NOMO-1 treated with dmso at 0.1 percent for 144 hours (cell line): ENCODE measurements around the gene MYADM.
"Not testable (repeated sequence)": the region's sequence is repeated elsewhere in the genome, so short reads cannot be mapped to it uniquely, and the experiment has no call there.

Source experiments
- DNase-seq: peaks from one replicate; lab custom pipeline; 2025; ENCODE audit not compliant: unreplicated experiment; lab: John Stamatoyannopoulos, UW

The MYADM gene, protein sequence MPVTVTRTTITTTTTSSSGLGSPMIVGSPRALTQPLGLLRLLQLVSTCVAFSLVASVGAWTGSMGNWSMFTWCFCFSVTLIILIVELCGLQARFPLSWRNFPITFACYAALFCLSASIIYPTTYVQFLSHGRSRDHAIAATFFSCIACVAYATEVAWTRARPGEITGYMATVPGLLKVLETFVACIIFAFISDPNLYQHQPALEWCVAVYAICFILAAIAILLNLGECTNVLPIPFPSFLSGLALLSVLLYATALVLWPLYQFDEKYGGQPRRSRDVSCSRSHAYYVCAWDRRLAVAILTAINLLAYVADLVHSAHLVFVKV

DNA sequence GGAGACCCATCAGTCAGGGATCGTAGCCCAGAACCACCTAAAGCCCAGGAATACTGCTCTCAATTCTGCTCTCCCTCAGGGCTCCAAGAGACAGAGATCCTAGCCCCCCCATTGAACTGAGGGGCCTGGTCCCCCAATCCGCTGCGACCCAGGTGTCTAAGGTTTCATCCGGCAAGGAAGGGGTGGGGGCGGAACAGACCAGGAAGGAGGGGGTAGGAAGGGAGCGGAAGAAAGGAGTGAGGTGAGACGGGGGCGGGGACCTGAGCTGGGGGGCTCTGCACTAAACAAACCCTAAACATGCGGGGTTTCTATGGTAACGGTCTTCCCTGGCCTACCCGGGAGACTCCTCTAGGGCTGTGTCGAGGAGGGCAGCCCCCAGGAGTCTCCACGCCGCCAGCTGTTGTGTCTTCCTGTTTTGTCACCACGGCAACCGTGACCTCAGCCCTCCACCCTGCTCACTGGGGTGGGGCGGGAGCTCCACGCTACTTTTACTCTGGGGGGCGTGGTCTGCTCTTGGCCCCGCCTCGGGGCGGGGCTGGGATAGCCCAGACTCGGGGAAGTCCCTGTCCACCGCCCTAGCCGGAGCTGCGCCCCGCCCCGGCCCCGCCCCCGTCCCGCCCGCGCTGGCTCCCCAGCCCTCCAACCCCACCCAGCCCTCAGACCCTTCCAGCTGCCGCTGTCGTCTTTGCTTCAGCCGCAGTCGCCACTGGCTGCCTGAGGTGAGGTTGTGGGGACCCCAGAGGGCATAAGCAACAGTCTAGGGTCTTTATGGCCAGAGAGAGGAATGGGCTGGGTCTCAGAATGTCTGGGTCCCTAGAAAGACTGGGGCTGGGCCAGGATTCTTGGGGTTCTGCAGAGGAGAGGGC, at the start of gene MYADM:
MYADM (plus strand) TSS at position 659 of the 866 bp plus-strand sequence. CDS start 5,647 bp downstream, outside the sequence.
- peak; percentile 93 for DNase-seq

DNA sequence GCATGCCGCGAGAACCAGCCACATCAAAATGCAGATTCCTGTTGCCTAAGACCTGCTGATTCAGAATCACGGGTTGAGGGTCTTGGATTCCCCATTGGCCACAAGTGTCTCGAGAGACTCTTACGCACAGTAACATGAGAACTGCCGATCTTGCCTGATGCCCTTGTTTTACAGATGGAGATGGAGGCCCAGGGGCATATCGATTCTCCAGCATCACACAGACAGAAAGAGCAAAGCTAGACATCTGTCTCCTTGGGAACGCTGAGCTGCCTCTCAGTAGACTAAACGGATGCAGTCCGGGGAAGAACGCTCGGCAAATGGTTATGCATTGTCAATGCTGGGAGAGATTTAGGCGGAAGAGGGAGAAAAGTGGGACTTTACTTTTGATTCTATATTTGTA, 48.9 kb upstream of the MYADM start:
- no peak for DNase-seq

DNA sequence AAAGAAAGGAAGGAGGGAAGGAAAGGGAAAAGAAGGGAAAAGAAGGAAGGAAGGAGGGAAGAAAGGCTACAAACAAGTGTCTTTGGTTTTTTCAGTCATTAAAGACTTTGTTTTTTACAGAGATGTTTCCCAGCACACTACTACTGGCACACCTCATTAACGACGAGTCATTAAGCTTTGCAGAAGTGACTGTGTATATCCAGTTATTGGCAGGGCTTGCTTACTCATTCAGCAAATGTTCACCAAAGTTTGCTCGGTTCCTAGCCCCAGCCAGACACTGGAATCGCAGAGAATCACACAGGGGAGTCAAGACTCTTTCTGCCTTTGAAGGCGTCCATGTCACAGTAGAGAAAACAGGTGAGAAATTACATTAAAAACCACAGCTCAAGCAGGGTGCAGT, 47.8 kb upstream of the MYADM start:
- no peak for DNase-seq

DNA sequence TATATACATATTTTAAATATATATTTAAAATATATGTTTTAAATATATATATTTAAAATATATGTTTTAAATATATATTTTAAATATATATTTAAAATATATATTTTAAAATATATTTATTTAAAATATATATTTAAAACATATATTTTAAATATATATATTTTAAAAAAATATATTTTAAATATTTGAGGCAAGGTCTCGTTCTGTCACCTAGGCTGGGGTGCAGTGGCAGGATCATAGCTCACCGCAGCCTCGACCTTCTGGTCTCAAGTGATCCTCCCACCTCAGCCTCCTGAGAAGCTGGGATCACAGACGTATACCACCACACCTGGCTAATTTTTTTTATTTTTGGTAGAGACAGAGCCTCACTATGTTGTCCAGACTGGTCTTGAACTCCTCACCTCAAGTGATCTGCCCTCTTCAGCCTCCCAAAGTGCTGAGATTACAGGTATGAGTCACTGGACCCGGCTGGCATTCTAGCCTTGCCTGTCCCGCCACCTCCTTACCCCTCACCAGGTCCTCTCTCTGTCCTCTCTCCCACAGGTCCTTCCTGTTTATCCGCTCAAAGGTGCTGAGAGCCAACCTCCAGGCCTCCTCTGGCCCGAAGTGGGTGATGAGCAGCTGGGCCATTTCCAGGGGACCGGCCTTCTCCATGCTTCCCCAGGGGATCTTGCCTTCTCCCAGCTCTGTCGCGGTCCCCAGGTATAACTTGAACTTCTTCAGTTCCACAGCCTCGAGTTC, 44.1 kb upstream of the MYADM start:
- peak; percentile 35 for DNase-seq

DNA sequence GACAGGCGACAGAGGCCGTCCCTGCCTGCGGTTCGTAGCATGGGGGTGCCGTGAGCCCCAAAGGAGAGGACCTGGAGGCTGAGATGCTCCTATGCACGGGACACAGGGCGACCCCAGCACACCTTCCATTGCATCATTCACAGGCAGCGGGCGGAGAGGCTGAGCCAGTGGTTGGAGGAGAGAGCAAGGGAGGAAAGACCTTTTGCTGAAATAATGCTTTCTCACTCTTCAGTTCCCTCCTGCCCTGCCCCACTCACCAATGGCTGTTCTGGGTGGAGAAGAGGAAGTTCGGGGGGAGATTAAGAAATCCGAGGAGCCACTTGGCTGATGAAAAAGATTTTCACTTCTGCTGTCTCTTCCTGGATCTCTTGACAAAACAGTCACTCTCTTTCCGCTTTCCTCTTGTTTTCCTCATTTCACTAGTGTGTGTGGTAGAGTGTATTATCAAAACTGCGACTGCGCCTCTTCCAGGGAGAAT, 43.5 kb upstream of the MYADM start, which contains the start of gene NLRP12:
NLRP12 (minus strand) TSS at position 181 of the 478 bp plus-strand sequence; CDS start at position 41, 140 bp downstream.
- peak; percentile 94 for DNase-seq

DNA sequence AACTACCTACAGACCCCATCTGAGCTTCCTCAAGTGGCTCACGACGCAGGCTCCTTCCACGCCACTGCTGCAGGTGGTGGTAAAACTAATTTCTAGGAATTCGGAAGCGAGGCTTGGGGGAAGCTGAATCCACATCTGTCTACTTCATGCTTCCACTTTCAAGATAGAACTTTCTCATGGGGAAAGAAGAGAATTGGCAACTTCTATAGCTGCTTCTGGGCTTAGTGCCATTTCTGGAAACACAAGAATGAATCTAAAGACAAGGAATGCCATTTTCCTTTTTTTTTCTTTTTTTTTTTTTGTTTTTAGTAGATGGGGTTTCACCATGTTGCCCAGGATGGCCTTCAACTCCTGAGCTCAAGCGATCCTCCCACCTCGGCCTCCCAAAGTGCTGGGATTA, 40.8 kb upstream of the MYADM start:
- no peak for DNase-seq

DNA sequence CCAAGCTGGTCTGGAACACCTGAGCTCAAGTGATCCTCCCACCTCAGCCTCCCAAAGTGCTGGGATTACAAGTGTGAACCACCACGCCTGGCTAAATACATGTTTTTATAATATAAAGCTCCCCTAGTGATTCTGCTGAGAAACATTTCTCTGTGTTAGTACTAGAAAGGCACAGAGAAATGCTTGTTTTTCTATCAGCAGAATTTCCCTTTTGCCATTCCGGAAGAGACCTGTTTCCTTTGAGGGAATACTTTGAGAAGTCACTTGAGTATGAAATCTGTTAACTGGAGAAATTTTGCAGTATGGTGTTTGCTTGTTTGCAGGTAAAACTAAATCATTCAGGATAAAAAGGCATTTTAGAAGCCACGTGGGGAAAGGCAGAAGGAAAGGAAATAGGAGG, 39.2 kb upstream of the MYADM start:
- no peak for DNase-seq

DNA sequence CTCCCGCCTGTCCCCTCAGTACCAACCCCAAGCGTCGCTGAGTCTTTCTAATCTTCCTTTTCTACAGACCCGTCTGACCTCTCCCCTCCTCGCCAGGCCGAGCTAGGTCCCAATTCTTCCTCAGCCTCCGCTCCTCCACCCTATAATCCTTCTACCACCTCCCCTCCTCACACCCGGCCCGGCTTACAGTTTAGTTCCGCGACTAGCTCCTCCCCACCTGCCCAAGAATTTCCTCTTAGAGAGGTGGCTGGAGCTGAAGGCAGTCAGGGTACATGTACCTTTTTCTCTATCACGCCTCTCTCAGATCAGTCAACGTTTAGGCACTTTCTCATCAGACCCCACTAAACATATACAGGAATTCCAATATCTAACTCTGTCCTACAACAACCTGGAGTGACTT, 34.8 kb upstream of the MYADM start:
- not testable (repeated sequence) for DNase-seq

DNA sequence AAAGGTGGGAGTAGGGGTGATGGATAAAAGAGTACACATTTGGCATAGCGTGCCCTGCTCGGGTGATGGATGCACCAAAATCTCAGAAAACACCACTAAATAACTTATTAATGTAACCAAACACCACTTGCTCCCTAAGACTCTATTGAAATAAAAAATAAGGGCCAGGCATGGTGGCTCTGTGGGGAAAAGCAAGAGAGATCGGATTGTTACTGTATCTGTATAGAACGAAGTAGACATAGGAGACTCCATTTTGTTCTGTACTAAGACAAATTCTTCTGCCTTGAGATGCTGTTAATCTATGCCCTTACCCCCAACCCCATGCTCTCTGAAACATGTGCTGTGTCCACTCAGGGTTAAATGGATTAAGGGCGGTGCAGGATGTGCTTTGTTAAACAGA, 29.2 kb upstream of the MYADM start:
- not testable (repeated sequence) for DNase-seq

DNA sequence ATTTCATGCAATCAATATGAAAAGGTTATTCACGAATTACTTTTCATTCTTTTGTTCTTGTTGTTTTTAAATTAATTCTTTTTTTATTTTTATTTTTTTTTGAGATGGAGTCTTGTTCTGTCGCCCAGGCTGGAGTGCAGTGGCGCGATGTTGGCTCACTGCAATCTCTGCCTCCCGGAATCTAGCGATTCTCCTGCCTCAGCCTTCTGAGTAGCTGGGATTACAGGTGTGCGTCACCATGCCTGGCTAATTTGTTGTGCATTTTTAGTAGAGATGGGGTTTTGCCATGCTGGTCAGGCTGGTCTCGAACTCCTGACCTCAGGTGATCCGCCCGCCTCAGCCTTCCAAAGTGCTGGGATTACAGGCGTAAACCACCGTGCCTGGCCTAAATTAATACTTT, 27.4 kb upstream of the MYADM start:
- not testable (repeated sequence) for DNase-seq

DNA sequence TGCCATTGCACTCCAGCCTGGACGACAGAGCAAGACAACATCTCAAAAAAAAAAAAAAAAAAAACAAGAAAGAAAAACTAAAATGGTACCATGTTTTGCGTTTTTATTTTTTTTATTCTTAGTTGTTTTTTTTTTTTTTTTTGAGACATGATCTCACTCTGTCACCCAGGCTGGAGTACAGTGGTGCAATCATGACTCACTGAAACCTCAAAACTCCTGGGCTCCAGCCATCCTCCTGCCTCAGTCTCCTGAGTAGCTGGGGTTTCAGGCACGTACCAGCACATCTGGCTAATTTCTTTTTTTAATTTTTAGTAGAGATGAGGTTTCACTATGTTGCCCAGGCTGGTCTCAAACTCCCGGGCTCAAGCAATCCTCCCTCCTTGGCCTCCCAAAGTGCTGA, 26.8 kb upstream of the MYADM start:
- peak; percentile 12 for DNase-seq

DNA sequence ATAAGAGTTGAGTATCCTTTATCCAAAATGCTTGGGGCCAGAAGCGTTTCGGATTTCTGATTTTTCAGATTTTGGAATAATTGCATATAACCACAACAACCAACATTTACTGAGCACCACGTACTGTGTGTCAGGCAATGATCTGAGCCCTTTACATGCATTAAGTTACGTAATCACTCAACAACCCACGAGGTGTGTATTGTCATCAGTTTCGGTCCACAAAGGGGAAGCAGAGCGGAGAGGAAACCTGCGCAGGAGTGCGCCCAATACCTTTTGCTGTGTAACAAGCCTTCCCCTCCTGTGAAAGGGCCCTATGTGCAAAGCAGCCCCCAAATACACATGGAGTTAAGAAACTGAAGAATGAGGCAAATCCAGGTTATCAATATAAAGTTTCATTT, 22.8 kb upstream of the MYADM start:
- peak; percentile 67 for DNase-seq

DNA sequence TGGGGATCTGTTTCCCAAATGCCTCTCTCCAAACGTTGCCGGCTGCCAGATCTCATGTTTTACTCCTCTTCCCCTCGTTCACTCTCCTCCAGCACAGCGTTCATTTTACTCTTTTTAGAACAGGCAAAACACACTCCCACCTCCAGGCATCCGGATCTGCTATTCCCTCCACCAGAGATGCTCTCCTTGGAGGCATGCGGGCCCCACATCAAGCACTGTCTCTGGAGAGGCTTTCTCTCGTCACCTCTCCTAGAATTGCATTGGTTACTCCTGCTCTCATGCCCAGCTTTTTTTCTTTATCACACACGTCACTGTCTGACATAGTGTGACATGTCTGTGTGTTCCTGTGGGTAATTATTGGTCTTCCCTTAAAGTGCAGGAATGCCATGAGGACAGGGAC, 20.1 kb upstream of the MYADM start:
- no peak for DNase-seq

DNA sequence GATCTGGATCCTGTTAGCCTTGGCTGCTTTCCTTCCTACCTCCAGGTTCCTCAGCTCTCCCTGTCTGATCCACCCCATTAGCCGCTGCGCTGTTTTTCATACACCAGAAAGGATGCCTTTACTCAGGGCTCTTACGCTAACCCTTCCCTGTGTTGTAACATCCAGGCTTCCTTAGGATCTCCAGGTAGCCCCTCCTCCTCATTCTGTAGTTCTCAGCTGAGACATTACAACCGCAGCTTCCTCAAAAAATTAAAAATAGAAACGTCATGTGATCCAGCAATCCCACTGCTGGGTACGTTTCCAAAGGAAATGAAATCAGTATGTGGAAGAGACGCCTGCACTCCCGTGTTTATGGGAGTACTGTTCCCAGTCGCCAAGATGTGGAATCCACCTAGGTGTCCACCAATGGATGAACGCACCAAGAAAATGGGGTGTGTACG, 18.4 kb upstream of the MYADM start:
- no peak for DNase-seq

DNA sequence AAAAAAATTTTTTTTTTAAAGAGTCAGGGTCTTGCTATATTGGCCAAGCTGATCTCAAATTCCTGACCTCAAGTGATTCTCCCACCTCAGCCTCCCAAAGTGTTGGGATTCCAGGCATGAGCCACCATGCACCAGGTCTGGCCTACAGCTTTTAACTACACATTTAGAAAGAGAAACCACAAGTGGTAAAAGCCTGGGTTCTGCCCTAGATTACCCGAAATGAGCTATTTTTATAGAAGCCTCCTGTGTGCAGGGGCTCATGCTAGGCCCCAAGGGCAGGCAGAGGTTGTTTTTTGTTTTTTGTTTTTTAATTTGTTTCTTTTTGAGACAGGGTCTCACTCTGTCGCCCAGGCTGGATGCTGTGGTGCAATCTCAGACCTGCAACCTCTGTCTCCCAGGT, 14.0 kb upstream of the MYADM start:
- DNase-seq, result no peak

DNA sequence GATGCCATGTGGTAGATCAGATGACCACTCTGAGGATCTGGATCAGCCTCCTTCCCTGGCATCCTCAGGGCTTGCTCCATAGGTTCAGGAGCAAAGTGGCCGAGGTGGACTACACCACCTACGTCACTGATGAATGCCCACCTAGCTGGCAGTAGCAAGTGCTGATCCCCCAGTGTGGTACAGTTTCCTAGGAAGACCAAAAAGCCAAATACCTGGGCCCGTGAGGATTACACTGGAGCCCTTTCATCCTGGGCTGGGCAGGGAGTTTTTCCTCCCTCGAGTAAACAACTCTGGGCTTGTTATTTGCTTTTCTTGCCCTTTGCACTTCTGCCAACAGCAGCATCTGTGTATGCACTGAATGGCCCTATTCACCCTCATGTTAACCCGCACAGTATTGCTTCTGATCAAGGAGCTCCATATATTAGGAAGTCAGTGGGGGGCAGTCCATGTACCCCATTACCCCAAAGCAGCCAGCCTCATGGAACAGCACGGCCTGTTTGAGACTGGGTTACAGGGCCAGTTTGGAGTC, 3.3 kb upstream of the MYADM start:
- no peak for DNase-seq

DNA sequence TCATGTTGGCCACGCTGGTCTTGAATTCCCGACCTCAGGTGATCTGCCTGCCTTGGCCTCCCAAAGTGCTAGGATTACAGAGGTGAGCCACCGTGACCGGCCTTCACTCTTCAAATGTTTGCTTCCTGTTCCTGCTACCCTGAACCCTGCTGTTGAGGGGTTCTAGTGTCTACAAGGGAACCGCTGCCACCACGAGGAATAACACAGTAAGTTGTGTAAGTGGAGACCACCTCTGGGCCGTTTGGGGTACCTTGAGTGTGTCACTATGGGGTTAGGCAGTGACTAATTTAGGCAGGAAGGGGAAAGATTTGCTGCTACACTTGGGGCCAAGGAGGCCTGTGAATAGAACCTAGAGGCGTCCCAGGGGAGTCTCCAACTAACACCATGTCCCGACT, 2.2 kb upstream of the MYADM start:
- no peak for DNase-seq

DNA sequence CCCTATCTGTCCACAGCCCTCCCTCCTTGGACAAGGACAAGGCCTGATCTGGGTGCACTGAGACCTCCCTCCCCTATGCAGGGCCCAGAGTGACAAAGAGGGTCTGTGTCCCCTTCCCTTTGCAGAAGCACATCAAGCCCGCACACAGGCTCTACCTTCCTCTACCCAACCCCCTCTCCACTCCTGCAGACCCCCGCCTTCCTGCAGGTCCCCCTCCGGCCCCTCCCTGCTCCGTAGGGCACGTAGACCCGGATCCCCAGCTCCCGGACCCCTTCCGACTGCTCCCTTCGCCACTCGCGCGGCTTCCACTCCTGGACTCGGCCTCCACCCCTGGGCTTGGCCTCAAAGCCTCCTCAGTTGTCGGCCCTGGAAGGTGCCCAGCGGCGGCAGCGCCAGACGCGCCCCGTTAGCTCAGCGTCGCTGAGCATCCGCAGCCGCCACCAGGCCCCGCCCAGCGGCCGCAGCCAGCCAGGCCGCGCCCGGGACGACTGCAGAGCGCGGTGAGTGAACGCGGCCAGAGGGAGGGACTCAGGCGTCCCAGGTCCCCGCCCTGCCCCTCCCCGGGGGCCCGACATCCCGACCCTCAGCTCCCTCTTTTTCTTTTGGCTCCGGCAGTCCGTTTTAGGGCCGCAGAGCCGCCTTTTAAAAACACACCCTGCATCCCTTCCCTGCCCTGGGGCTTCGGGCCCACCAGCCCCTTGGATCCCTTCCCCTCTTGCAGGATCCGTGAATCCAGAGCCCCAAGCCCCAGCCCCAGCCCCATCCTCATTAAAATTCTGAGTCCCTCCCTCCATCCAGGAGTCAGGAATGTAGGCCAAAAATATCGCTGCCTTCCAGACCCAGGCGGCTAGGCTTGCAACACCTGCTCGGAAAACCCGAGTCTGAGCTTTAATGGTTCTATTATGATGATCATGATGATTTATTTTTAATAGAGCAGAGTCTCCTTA, 1.5 kb upstream of the MYADM start:
- DNase-seq, result no peak

DNA sequence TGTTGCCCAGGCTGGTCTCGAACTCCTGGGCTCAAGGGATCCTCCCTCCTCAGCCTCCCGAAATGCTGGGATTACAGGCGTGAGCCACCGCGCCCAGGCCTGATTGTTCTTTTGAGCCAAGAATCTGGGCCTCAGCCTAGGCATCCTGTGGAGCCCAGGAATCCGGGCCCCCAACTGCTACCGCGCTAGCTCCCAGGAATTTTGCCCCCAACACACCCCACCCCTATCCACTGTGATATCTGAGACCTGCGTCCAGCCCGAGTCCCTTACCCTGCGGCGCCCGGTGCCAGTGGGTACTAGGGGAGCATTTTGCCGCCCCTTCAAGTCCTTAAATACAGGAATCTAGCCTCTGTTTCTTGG, 838 bp upstream of the MYADM start:
- DNase-seq, result no peak
